Measurements from ENCODE around the gene XPOT. TPM values are rescaled to one million over a fixed set of nuclear protein-coding genes. Genes with fewer than 3 reads are reported as not detected.

Gene XPOT
- total and polyA plus RNA-seq, 2 of the 4 experiments (the other 2 are of a cell fraction): 40.9 to 80.8 TPM

- peaks cover 2% of the 10 kb centered on the region; the same call in 1 of the 2 replicates for H3K4me1 ChIP-seq (ENCODE audit: control insufficient read depth, insufficient read depth, low read length)
- no peak overlapping the region for H3K56ac ChIP-seq (ENCODE audit: extremely low read depth, insufficient read depth, low read length)
- no peak for DNase-seq
- H2AK9ac ChIP-seq (replicated peaks; ENCODE audit: low read depth, low read length, poor library complexity): no peak overlapping the region
- no peak overlapping the region for H2BK120ac ChIP-seq (ENCODE audit: low read depth, low read length)
- no TSS peak for BruUV-seq (replicated peaks)
- H4K5ac ChIP-seq (ENCODE audit: low read depth, low read length): no peak overlapping the region
- H3K36me3 ChIP-seq (ENCODE audit: control insufficient read depth, insufficient read depth, low read length): peaks cover 63% of the 10 kb centered on the region
- no peak for ATAC-seq (ENCODE audit: low read depth)
- no peak overlapping the region for H2AFZ ChIP-seq (replicated peaks; ENCODE audit: low read length, poor library complexity)
- TF ChIP-seq NFE2L2 (IDR thresholded peaks at IDR 0.05; ENCODE audit: low read depth, low read length): no peak
- TF ChIP-seq SMC3 (IDR thresholded peaks at IDR 0.05; ENCODE audit: low read depth, low read length): no peak
- TF ChIP-seq BHLHE40 (IDR thresholded peaks at IDR 0.05; ENCODE audit: low read depth, low read length): no peak
- no peak for TF ChIP-seq MAFK (IDR thresholded peaks at IDR 0.05; ENCODE audit: low read depth, low read length)
- no peak for TF ChIP-seq ELK1 (IDR thresholded peaks at IDR 0.05; ENCODE audit: borderline replicate concordance, low read depth, low read length)
- no peak for TF ChIP-seq MXI1 (IDR thresholded peaks at IDR 0.05; ENCODE audit: borderline replicate concordance, low read depth, low read length)
- TF ChIP-seq FOS (IDR thresholded peaks at IDR 0.05; ENCODE audit: low read depth, low read length): no peak
- TF ChIP-seq CEBPB (IDR thresholded peaks at IDR 0.05; ENCODE audit: low read depth, low read length): no peak
- no peak for TF ChIP-seq RFX5 (IDR thresholded peaks at IDR 0.05; ENCODE audit: low read depth, low read length)
- no peak for TF ChIP-seq CHD1 (IDR thresholded peaks at IDR 0.05; ENCODE audit: low read depth, low read length)
- H3K9ac ChIP-seq (ENCODE audit: low read depth, low read length): no peak overlapping the region
- peaks cover 24 to 25% of the 10 kb centered on the region in 2 experiments for H3K79me1 ChIP-seq (ENCODE audit: low read depth in 1 of 2, low read length in 2 of 2)
- no peak overlapping the region for H2AK5ac ChIP-seq (ENCODE audit: low read depth, low read length)
- no peak overlapping the region for H4K8ac ChIP-seq (ENCODE audit: low read depth in 2 of 2, low read length in 2 of 2)
- ChIA-PET CTCF (no interaction called here), POLR2A (ENCODE audit: unreplicated experiment) (no interaction called here)
- H3K27ac ChIP-seq (ENCODE audit: insufficient read depth, low read length): no peak overlapping the region
- H2BK15ac ChIP-seq (ENCODE audit: low read depth, low read length): no peak overlapping the region
- H4K91ac ChIP-seq (ENCODE audit: insufficient read depth, low read depth, low read length): no peak overlapping the region
- H3K14ac ChIP-seq (replicated peaks; ENCODE audit: low read depth, low read length): no peak overlapping the region
- H3K23ac ChIP-seq (ENCODE audit: low read depth, low read length): no peak overlapping the region
- peaks cover 9% of the 10 kb centered on the region; the same call in 1 of the 2 replicates for H4K20me1 ChIP-seq (ENCODE audit: insufficient read depth, low read length)
- H2BK20ac ChIP-seq (ENCODE audit: low read depth, low read length): no peak overlapping the region
- no peak overlapping the region for H3K18ac ChIP-seq (ENCODE audit: low read depth, low read length)
- intact Hi-C loops (cut with micrococcal nuclease) (no loop called here), in situ Hi-C loops (cut with MboI; ENCODE audit: low sequenced_read_pairs) (no loop called here), dilution Hi-C loops (cut with HindIII; ENCODE audit: low sequenced_read_pairs, unreplicated experiment) (no loop called here)
- H3K27me3 ChIP-seq (ENCODE audit: control insufficient read depth, insufficient read depth, low read length): no peaks in the 10 kb centered on the region
- H3K4ac ChIP-seq (ENCODE audit: low read depth, low read length): no peak overlapping the region
- H3K9me1 ChIP-seq (ENCODE audit: insufficient read depth, low read length): no peaks in the 10 kb centered on the region; the same call in 1 of the 2 replicates
- H2BK5ac ChIP-seq (ENCODE audit: low read depth, low read length, poor library complexity, severe bottlenecking): no peak overlapping the region
- no peak overlapping the region for H3K4me3 ChIP-seq (ENCODE audit: insufficient read depth, low read depth, low read length)
- no peaks in the 10 kb centered on the region for H3K9me3 ChIP-seq (ENCODE audit: control insufficient read depth, insufficient read depth, low read length)
- H3K4me2 ChIP-seq (ENCODE audit: low read depth, low read length): no peak overlapping the region
Observed at GRCh38 chr12:64418209-64418608, 14.0 kb downstream of the XPOT start.
